VCaP (cell line): ENCODE data around the gene SCN4A.

Experiments
- H3K27ac ChIP-seq: fragments of 450-650 bp; 2 replicates; pipeline ENCODE4 v1.5.1; 2017
- TF ChIP-seq, protein P1 (sequence below): fragments of 450-650 bp; conservative IDR thresholded peaks from 2 replicates; pipeline ENCODE4 v1.5.1; 2017; ENCODE audit warnings: mild to moderate bottlenecking, moderate library complexity

The SCN4A gene

DNA sequence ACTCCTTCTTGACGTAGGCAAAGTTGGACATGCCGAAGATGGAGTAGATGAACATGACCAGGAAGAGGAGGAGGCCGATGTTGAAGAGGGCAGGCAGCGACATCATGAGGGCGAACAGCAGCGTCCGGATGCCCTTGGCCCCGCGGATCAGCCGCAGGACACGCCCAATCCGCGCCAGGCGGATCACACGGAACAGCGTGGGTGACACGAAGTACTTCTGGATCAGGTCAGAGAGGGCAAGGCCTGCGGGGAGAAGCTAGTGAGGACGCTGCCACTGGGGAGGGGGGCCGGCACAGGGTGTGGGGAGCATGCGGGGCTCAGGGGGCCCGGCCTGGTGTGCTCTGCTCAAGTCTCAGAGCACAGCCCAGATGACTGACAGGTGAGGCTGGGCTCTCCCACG, 31.0 kb downstream of the SCN4A start:
- TF ChIP-seq, protein P1, sequence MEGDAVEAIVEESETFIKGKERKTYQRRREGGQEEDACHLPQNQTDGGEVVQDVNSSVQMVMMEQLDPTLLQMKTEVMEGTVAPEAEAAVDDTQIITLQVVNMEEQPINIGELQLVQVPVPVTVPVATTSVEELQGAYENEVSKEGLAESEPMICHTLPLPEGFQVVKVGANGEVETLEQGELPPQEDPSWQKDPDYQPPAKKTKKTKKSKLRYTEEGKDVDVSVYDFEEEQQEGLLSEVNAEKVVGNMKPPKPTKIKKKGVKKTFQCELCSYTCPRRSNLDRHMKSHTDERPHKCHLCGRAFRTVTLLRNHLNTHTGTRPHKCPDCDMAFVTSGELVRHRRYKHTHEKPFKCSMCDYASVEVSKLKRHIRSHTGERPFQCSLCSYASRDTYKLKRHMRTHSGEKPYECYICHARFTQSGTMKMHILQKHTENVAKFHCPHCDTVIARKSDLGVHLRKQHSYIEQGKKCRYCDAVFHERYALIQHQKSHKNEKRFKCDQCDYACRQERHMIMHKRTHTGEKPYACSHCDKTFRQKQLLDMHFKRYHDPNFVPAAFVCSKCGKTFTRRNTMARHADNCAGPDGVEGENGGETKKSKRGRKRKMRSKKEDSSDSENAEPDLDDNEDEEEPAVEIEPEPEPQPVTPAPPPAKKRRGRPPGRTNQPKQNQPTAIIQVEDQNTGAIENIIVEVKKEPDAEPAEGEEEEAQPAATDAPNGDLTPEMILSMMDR: no peak
- H3K27ac ChIP-seq: no peak overlapping the region

DNA sequence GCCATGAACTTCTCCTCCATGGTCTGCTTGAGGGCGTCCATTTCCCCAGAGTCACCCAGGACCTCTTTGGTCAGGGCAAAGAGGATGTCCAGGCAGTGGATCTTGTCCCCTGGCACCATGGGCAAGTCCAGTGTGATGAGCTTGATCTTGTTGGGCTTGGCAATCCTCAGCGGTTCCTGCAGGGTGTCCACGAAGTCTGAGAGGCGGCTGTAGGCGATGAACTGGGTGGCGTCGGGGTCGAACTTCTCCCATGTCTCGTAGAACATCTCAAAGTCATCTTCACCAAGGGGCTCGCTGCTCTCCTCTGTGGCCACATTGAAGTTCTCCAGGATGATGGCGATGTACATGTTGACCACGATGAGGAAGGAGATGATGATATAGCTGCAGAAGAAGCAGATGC, 31.6 kb downstream of the SCN4A start:
- no peak overlapping the region for H3K27ac ChIP-seq
- TF ChIP-seq, protein P1: no peak

DNA sequence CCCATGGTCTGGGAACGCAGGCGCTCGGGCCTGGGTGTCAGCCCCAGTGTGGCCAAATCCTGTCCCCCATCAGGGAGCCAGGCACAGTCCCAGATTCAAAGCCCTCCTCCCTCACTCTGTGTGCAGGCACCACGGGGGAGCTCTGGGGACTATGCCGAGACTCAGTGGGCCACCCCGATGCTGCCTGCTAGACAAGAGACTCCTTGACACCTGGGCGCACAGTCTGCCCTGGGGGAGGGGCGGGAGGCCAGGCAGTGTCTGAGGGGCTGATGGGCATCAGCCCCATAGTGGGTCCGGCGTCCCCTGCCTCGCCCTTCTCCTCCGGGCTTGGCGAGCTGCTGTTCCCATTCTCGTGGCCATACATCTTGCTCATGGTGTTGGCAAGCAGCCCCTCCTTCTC, 32.1 kb downstream of the SCN4A start:
- no peak overlapping the region for H3K27ac ChIP-seq

DNA sequence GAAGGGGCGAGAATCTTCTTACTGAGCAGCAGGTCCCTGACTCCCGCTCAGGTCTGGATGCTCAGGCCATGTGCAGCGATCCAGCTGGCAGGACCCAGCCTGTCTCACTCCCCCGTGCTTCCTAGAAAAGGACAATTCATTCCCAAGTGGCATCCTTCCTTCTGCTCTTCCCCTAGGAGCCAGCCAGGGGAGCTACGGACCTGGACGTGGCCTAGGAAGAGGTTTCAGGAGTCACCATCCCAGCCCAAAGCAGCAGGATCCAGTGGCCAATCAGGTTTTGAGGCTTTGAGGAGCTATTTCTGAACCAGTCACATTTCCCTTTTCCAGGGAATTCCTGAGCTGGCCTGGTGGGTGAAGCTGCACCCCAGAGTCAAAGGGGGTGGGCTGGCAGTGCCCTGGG, 32.8 kb downstream of the SCN4A start:
- TF ChIP-seq, protein P1: no peak
- no peak overlapping the region for H3K27ac ChIP-seq

More for the DNA sequence above, 32.1 kb downstream of the SCN4A start:
- TF ChIP-seq, protein P1: no peak

DNA sequence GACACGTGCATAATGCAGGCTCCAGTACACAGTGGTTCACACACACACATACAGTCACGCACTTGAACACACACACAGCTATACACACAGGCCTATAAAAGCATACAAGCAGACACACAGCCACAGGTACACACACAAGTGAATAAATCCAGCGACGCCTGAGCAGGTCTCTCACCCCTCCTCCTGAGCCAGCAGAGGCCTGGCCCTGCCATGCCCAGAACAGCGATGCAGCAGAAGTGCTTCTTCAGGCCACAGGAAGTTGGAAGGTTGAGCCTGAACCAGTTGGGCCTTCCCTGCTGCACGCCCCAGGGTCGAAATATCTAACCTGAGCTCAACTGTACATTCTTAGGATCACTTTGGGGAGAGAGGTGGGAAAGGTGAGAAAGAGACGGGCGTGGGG, 33.3 kb downstream of the SCN4A start:
- H3K27ac ChIP-seq: no peak overlapping the region
- TF ChIP-seq, protein P1: no peak

DNA sequence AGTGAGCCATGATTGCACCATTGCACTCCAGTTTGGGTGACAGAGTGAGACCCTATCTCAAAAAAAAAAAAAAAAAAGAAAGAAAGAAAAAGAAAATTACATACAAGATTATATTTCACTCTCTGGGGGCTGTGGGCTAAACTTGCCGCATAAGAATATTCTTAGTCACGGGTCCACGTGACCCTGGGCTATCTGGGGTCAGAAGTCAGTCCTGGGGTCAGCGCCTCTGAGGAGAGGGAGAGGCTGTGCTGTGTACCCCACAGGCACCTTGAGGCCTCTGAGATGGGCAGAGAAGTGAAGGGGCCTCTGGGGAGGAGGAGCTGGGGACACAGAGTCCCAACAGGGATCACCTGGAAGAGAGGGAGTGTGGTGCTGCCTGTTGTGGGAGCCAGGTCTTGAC, 34.8 kb downstream of the SCN4A start:
- H3K27ac ChIP-seq: no peak overlapping the region
- TF ChIP-seq, protein P1: no peak

DNA sequence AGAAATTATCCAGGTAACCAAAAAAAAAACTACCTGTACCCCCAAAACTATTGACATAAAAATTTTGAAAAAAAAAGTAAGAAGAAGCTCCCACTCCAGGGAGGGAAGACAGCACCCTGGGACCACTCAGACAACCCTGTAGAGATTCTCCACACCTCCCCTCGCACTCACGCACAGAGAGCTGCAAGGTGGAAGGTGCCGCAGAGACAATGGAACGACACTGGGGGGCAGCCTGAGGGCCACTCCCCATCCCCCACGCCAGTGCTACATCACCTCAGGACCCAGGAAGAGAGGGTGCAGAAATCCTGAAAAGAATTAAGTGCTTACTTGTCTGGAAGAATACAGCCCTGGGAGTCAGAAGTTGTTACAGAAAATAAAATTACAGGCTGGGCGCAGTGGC, 35.4 kb downstream of the SCN4A start:
- TF ChIP-seq, protein P1: no peak

More for the DNA sequence above, 35.4 kb downstream of the SCN4A start:
- H3K27ac ChIP-seq: no peak overlapping the region
